Thyroid gland (tissue), 4 donors: ENCODE measurements around the gene ATE1. TPM values are rescaled to one million over a fixed set of nuclear protein-coding genes. Genes with fewer than 3 reads are reported as not detected.

Experiments used
- DNase-seq, 2 donors: peaks; one replicate each; pipeline ENCODE4 v3.0.0-alpha.2; 2019
- H3K27ac ChIP-seq, 3 donors: fragments of 200-600 bp; sonication (generic); 1 replicate in 2 of 3; 2 replicates in 1 of 3; pipeline ENCODE4 v1.5.1; 2016 to 2019; ENCODE audit warnings: mild to moderate bottlenecking in 1 of 3, moderate library complexity in 1 of 3
- H3K27me3 ChIP-seq: fragments of 200-600 bp; sonication (generic); one replicate; pipeline ENCODE4 v1.5.1; 2019
- H3K36me3 ChIP-seq, 2 donors: fragments of 200-600 bp; sonication (generic); one replicate each; pipeline ENCODE4 v1.5.1; 2016 to 2019
- H3K4me1 ChIP-seq, 2 donors: fragments of 200-600 bp; sonication (generic); one replicate each; pipeline ENCODE4 v1.5.1; 2017 to 2019
- H3K4me3 ChIP-seq, 3 donors: fragments of 200-600 bp; sonication (generic); replicated peaks in 1 of 3; 1 replicate in 2 of 3; 2 replicates in 1 of 3; pipeline ENCODE4 v1.5.1; 2016; ENCODE audit warnings: mild to moderate bottlenecking in 1 of 3
- H3K9me3 ChIP-seq: fragments of 200-600 bp; sonication (generic); one replicate; pipeline ENCODE4 v1.5.1; 2017
- POLR2A ChIP-seq, 2 donors: fragments of 450-650 bp; IDR thresholded peaks; one replicate each; pipeline ENCODE4 v1.6.1; 2017; ENCODE audit warnings: antibody characterized with exemption in 2 of 2, mild to moderate bottlenecking in 2 of 2, moderate library complexity in 1 of 2
- WGBS, 2 donors: methylation state at CpG; one replicate each; pipeline ENCODE4 v1.1.5; 2017; 5-methylcytosine and 5-hydroxymethylcytosine counted together
- intact Hi-C: fragments of 100-400 bp; cut with DNase I; formaldehyde crosslinking; loops from one replicate; pipeline ENCODE4 v1.15.1; 2023
- total RNA-seq, 4 donors: library from RNA; depleted of rRNA; stranded (reverse); fragments of >200 nt; gene quantifications; one replicate each; pipeline ENCODE4 v1.2.3, GENCODE V29; 2016
- TF ChIP-seq, protein P1 (sequence below), 6 experiments: fragments of 200-600 bp in 3 of 6; fragments of 450-650 bp in 3 of 6; sonication (generic) in 3 of 6; IDR thresholded peaks; one replicate each; pipeline ENCODE4 v1.5.1; 2016 to 2019; ENCODE audit warnings: antibody characterized with exemption in 6 of 6, mild to moderate bottlenecking in 2 of 6, inconsistent platforms in 1 of 6, moderate library complexity in 1 of 6

The ATE1 gene
- total RNA-seq, 4 donors from 2014 or later = 47.3 to 66.0 (median 58.0) TPM

DNA sequence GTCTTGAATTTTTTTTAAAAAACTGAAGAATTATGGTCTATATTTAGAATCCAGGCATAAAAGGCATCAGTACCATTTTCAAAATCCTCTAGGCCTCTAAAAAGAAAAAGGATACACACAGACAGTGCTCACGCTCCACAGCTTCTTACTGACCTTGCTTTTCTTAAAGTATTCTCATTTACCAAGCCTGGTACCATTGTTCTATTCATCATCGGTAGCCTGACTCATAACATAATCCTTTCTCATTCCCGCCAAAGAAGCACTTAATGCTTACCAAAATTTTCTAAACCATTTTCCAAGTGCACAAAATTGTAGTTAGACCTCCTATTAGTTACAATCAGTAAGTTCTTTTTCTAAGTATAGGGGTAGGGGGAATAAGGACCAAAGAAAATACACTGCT, 54.6 kb downstream of the ATE1 start:
- Histone ChIP-seq H3K4me1 (no peaks in the 10 kb centered on the region), H3K27ac (no peak overlapping the region), H3K4me3 (no peak overlapping the region), H3K36me3 (no peaks in the 10 kb centered on the region), H3K27me3 (no peaks in the 10 kb centered on the region), H3K9me3 (no peaks in the 10 kb centered on the region)
- TF ChIP-seq, protein P1, sequence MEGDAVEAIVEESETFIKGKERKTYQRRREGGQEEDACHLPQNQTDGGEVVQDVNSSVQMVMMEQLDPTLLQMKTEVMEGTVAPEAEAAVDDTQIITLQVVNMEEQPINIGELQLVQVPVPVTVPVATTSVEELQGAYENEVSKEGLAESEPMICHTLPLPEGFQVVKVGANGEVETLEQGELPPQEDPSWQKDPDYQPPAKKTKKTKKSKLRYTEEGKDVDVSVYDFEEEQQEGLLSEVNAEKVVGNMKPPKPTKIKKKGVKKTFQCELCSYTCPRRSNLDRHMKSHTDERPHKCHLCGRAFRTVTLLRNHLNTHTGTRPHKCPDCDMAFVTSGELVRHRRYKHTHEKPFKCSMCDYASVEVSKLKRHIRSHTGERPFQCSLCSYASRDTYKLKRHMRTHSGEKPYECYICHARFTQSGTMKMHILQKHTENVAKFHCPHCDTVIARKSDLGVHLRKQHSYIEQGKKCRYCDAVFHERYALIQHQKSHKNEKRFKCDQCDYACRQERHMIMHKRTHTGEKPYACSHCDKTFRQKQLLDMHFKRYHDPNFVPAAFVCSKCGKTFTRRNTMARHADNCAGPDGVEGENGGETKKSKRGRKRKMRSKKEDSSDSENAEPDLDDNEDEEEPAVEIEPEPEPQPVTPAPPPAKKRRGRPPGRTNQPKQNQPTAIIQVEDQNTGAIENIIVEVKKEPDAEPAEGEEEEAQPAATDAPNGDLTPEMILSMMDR (IDR thresholded peaks at IDR 0.05) = no peak
- no peak for TF ChIP-seq POLR2A (IDR thresholded peaks at IDR 0.05)
- DNase-seq = no peak
- WGBS, 2 donors = 93 to 94% methylated on average over 3 of the region's 3 CpGs
- intact Hi-C loops = no loop called here

DNA sequence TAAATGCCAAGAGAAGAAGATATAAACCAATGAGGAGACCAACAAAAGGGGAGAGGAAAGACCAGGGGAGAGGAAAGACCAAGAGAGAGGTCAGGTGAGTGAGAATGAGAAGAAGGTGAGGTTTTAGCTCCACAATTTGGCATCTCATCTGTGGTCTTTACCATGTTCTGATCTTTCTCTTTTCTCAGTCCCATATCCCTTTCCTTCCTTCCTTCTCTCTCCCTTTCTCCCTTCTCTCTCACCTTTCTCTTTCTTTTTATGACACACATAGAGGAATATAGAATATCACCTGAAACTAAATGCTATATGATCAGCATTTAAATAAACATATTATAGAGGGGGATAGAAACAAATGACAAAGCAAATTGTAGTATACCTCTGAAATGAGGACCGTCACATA, 57.4 kb downstream of the ATE1 start:
- Histone ChIP-seq H3K4me1 (no peaks in the 10 kb centered on the region), H3K27me3 (no peaks in the 10 kb centered on the region), H3K36me3 (no peaks in the 10 kb centered on the region), H3K4me3 (no peak overlapping the region), H3K9me3 (no peaks in the 10 kb centered on the region), H3K27ac (no peak overlapping the region)
- no peak for DNase-seq
- intact Hi-C loops = no loop called here
- no peak for TF ChIP-seq POLR2A (IDR thresholded peaks at IDR 0.05)
- TF ChIP-seq, protein P1 (IDR thresholded peaks at IDR 0.05) = no peak
- WGBS, 2 donors = 97 to 99% methylated on average over 1 of the region's 1 CpG

DNA sequence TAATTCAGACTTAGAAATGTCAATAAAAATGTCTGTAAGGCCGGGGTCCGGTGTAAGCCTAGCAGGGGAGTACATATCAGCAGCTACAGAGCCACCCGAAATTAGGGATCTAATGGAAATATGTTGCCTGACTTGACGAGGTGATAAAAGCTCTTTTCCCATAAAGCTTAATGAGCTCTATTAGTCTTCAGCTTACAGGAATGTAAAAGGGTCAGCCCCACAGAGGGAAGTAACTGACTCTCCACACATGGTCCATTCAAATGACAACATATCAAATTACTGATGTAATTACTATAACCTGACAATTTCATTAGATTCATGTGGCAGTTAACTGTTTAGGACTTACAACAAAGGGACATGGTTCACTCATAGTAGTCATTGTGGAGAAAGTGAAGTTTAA, 62.3 kb downstream of the ATE1 start:
- no peaks in the 10 kb centered on the region for H3K4me1 ChIP-seq
- no peaks in the 10 kb centered on the region for H3K27me3 ChIP-seq
- TF ChIP-seq POLR2A (IDR thresholded peaks at IDR 0.05) = no peak
- TF ChIP-seq, protein P1 (IDR thresholded peaks at IDR 0.05) = no peak
- H3K36me3 ChIP-seq = no peaks in the 10 kb centered on the region
- no peak for DNase-seq
- intact Hi-C loops = no loop called here
- no peak overlapping the region for H3K27ac ChIP-seq
- H3K4me3 ChIP-seq = no peak overlapping the region
- 84 to 86% methylated on average over 4 of the region's 4 CpGs for WGBS, 2 donors
- no peaks in the 10 kb centered on the region for H3K9me3 ChIP-seq

DNA sequence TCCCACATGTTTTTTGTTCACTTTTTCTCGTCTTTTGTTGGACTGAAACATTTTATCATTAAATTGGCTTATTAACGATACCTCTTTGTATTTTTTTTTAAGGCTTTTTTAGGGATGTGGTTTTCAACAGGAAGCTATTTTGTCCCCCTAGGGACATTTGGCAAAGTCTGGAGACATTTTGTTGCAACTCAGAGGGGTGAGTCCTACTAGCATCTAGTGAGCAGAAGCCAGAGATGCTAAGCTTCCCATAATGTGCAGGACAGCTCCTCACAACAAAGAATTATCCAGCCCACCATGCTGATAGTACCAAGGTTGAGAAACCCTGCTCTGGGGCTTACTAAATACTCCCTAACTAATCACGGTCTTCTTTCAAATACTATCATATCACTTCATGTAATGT, 63.2 kb downstream of the ATE1 start:
- intact Hi-C loops = no loop called here
- no peaks in the 10 kb centered on the region for H3K36me3 ChIP-seq

DNA sequence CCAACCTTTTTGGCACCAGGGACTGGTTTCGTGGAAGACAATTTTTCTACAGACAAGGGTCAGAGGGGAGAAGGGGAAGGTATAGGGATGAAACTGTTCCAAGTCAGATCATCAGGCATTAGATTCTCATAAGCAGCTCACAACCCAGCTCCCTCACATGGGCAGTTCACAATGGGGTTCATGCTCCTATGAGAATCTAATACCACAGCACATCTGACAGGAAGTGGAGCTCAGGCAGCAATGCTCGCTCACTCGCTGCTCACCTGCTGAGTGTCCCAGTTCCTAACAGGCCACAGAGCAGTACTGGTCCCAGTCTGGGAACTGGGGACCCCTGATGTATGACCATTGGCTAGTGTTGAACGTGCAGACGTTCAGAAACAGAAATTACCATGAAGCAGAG, 63.7 kb downstream of the ATE1 start:
- Histone ChIP-seq H3K4me3 (no peak overlapping the region), H3K4me1 (no peaks in the 10 kb centered on the region), H3K27ac (no peak overlapping the region), H3K9me3 (no peaks in the 10 kb centered on the region), H3K27me3 (no peaks in the 10 kb centered on the region), H3K36me3 (no peaks in the 10 kb centered on the region)
- intact Hi-C loops = no loop called here
- no peak for TF ChIP-seq POLR2A (IDR thresholded peaks at IDR 0.05)
- TF ChIP-seq, protein P1 (IDR thresholded peaks at IDR 0.05) = no peak
- no peak for DNase-seq
- 76 to 89% methylated on average over 5 of the region's 5 CpGs for WGBS, 2 donors

More for the DNA sequence above, 63.2 kb downstream of the ATE1 start:
- no peak overlapping the region for H3K27ac ChIP-seq
- no peak overlapping the region for H3K4me3 ChIP-seq
- no peaks in the 10 kb centered on the region for H3K4me1 ChIP-seq
- WGBS, 2 donors = 92 to 95% methylated on average over 3 of the region's 3 CpGs
- TF ChIP-seq POLR2A (IDR thresholded peaks at IDR 0.05) = no peak
- TF ChIP-seq, protein P1 (IDR thresholded peaks at IDR 0.05) = no peak
- DNase-seq = no peak
- no peaks in the 10 kb centered on the region for H3K27me3 ChIP-seq
- H3K9me3 ChIP-seq = no peaks in the 10 kb centered on the region
